ENCODE results near the gene FLNC.

GRCh38 chr7:128841921-128842673, 11.9 kb downstream of the FLNC start:
- no peak for TF ChIP-seq POLR2A (IDR thresholded peaks at IDR 0.05; ENCODE audit: low read depth, low read length)
- TF ChIP-seq POLR2AphosphoS5 (IDR thresholded peaks at IDR 0.05; ENCODE audit: low read depth, low read length): no peak
- TF ChIP-seq TAF1 (IDR thresholded peaks at IDR 0.05; ENCODE audit: borderline replicate concordance, low read depth, low read length): no peak
